GM23248 (cell line): ENCODE measurements around the gene ANTKMT.

Experiments
- EZH2 ChIP-seq: fragments of 200-600 bp; sonication (generic); IDR thresholded peaks from 2 replicates; pipeline ENCODE4 v1.6.1; 2018; ENCODE audit warnings: antibody characterized with exemption, mild to moderate bottlenecking; ENCODE audit not compliant: insufficient read depth, poor library complexity, severe bottlenecking
- EZH2phosphoT487 ChIP-seq: fragments of 200-600 bp; sonication (generic); IDR thresholded peaks from 2 replicates; pipeline ENCODE4 v1.6.1; 2018; ENCODE audit warnings: antibody characterized with exemption, moderate library complexity, mild to moderate bottlenecking, low read depth; ENCODE audit not compliant: insufficient read depth

- TF ChIP-seq EZH2phosphoT487: no peak
- TF ChIP-seq EZH2: no peak
Measured at GRCh38 chr16:715477-716199, 5.3 kb upstream of the ANTKMT start.
